Stimulated activated CD4-positive, alpha-beta T cell treated with anti-CD3 and anti-CD28 coated beads, Interleukin-2, amount 100 ng/mL, for 24 hours (primary cell): Measurements from ENCODE around the gene STX8.
"Not testable (repeated sequence)": the region's sequence is repeated elsewhere in the genome, so short reads cannot be mapped to it uniquely, and the experiment has no call there.

Source experiments
- DNase-seq, 2 donors: peaks; one replicate each; pipeline ENCODE4 v3.0.0-alpha.2; 2020

Gene STX8

DNA sequence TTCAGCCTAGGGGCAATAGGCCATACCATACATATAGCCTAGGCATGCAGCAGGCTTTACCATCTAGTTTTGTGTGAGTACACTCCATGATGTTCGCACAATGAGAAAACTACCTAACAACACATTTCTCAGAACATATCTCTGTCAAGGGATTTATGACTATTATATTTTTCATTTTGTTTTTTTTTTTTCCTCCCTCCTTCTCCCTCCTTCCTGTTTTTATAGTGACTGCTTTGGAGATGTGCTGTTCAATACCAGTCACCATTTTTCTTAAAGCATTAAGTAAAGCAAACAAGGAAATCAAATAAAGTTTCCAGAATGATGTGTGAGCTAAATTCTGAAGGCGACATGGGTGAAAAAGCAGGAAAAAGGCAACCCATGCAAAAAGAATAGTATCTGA lies 194.6 kb downstream of the STX8 start:
- DNase-seq: no peak

- no peak for DNase-seq
Measured at GRCh38 chr17:9380361-9380760, 195.3 kb downstream of the STX8 start.

DNA sequence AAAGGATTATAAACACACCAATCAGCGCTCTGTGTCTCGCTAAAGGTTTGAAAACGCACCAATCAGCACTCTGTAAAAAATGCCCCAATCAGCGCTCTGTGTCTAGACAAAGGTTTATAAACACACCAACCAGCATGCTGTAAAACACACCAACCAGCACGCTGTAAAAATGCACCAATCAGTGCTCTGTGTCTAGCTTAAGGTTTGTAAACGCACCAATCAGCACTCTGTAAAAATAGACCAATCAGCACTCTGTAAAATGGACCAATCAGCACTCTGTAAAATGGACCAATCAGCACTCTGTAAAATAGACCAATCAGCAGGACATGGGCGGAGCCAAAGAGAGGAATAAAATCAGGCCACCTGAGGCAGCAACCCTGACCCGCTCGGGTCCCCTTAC lies 199.4 kb downstream of the STX8 start:
- not testable (repeated sequence) for DNase-seq

DNA sequence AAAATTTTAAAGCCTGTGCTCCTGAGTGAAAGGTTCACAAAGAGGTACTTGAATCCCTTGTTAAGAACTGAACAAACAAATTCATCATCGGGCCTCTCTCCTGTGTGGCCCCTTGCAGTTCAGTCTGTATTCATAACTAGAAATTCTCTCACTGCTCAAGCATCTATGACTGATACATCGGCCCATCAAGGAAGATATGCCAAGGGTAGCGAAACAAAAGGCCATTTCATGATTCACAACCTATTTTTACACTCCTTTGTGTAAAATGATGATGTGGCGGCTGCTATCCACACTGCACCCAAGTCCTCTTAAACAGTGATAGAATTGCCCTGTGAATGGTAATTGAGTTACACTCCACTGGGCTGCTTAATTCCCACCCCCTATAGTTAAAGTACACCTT lies 204.6 kb downstream of the STX8 start:
- no peak for DNase-seq

DNA sequence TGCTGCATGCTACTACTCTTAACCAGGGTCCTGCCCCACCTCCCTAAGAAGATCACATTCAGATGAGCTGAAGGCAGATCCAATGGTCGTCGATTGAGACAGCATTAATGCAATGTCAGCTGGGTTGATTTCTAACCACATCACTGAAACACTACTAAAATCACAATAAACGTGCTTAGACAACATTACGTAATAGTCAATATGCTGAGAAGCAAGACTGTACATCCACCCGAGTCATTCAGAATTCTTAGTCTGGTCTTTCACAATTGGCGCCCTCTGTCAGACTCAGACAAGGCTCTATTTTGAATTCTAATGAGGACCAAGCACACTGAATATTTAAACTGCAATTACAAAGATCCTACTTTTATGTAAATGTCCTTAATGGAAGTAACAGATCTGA lies 205.2 kb downstream of the STX8 start:
- DNase-seq: no peak

DNA sequence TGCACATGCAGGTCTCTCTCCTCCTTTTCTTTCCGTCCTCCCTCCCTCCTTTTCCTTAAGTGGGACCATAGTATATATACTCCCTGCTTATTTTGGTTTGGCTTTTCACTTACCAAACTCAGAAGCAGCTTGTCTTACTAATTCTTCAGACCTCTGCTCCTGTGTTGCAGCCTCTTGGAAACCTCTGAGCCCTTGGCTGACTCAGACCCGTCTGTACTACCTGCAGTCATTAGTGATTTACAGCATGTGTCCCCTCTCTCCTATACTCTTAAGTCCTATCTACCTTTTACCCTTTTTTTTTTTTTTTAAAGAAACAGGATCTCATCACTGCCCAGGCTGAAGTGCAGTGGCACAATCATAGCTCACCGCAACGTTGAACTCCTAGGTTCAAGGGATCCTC lies 207.0 kb downstream of the STX8 start:
- DNase-seq: no peak

- DNase-seq: no peak
Measured at GRCh38 chr17:9367156-9367555, 208.5 kb downstream of the STX8 start.

DNA sequence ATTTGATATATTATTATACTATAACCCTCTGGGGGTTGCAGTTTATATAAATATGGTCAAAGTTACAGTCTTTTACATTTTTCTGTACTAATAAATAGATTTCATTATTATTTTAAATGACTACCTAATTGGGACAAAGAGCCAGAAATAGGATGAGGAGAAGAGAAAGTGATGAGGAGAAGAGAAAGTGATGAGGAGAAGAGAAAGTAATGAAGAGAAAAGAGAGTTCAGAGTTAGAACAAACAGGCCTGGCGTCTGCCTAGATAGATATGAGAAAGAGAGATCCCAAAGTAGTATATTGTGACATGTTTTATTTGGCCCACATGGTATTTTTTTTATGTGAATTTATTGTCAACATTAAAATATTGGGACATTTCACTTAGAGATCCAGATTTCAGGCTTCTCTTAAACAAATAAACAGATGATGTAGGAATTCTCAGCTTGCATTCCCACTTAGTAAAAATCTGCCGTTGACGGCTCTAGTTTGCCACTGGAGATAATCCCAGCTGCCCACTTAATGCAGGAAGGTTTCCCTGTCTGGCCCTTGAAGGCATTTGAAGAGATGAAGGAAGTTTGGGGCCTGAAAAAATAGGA lies 210.7 kb downstream of the STX8 start:
- no peak for DNase-seq

GRCh38 chr17:9363440-9364350 lies 211.9 kb downstream of the STX8 start:
- DNase-seq: no peak

DNA sequence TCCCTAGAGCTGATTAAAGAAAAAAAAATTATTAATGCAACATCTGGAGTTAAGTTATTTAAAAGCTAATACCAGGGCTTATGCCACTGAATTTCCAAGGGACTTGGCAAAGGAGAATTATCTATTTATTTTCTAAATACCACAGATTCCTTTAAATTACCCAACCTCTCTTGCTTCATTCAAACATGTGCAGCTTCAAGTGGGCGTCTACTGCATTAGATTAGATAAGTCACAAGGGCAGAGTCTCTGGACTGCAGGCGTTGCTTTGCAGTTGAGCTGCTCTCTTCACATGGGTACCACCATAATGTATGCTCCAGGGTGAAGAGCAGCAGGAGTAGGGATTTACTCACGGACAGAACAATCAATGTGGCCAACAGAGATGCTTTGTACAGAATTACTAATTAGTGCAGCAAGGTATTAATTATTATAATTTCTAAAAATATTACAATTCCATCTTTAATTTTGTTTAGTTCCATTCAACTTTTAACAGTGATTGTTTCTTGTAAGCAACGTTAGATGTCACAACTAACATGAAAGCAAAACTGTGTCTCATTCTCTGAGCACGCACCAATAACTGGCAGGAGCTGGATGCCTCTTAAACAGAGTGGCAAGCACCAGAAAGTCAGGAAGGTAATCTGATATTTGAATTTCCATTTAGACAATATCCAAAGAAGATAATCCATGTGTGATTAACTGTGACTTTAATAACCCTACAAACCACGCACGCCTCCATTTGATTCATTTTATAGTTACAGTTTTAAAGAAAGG lies 214.2 kb downstream of the STX8 start:
- no peak for DNase-seq

DNA sequence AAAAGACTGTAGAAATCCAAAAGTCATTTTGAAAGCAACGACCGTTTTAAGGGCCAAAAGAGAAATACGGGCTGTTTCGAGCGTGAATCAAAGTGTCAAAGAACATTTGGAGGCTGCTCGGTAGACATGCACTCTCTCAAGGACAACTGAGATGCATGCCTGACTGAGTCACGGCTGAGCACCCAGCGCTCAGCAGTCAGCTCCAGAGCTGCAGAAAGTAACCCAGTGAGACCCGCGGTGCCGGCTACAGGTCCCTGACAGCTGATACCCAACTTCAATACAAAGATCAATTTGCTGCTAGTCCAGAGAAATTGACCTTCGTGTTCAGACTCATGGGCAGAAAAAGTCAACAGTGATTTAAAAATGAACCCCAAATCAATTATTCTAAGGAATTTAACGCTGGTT lies 214.9 kb downstream of the STX8 start:
- DNase-seq: no peak

DNA sequence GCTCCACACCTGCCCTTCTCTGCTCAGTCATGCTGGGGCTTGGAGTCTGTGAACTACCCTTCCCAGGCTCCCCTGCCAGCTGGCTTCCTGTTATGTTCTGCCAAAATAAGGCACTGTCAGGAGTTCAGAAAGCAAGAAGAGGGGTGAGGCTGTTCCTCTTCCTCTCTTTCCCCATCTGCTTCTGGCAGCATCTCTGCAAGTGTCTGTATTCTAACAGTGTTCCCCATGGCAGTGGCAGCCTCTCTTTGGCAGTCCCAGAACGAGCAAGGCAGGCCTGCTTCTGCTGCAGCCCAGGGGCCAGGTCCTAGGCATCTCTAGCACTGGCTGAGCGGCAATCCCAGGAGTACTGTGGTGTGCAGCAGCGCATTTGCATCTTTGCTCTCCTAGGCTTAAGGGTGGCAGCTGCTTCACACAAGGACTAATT lies 219.1 kb downstream of the STX8 start:
- no peak for DNase-seq

DNA sequence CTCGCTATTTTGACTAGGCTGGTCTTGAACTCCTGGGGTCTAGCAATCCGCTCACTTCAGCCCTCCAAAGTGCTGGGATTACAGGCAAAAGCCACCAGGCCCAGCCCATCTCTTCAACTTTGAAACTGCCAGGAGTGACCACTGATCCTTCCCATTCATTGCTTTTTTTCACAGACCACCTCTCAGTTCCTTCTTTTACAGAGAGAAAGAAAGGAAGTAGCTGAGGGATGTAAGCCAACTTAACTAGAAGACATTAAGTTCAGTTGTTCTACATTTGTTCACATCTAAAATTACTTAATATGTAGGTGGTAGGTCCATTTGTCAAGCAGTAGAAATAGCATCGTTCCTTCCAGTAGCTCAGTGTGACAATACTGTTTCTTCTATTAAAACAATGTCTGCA lies 219.8 kb downstream of the STX8 start:
- DNase-seq: no peak

- DNase-seq: not testable (repeated sequence)
Measured at GRCh38 chr17:9355231-9355630, 220.4 kb downstream of the STX8 start.

DNA sequence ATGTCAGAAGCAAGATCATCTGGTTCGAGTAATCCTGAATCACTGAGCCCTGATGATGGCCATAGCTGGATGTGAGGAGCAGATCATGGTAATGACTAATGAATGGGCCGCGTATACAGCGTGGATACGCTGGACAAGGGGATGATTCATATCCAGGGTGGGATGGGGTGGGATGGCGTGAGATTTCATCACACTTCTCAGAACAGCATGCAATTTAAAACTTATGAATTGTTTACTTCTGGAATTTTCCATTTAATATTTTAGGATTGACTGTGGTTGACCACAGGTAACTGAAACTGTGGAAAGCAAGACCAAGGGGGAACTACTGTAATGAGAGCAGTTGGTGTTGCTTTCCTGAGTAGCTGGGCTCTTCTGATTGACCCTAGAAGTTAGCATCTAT lies 225.5 kb downstream of the STX8 start:
- no peak for DNase-seq

DNA sequence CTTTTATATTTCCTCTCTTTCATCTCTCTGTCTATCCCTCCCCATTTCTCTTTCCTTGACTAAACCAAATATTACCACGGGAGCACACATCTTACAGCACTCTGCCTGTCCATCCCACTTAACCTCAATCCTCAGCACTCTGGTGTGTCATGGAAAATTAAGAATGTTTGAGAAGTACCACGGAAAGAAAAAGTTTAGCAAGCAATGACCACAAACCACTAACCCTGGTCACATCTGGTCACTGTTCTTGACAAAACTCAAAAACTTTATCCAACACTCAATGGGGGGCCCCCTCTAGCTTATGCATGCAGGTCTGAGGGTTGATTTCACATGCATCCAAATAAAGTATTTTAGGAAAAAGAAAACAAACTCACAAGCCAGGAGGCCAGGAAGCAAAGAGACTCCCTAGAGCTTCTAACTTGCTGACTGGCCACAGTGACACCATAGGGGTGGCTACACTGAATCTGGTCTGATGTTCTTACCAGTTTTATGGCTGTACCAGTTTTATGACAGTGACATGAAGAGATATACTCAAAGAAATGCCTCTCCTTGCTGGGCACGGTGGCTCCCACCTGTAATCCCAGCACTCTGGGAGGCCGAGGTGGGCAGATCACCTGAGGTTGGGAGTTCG lies 229.2 kb downstream of the STX8 start:
- no peak for DNase-seq

GRCh38 chr17:9343516-9343915 lies 232.1 kb downstream of the STX8 start:
- DNase-seq: no peak

GRCh38 chr17:9342225-9342624 lies 233.4 kb downstream of the STX8 start:
- DNase-seq: no peak

DNA sequence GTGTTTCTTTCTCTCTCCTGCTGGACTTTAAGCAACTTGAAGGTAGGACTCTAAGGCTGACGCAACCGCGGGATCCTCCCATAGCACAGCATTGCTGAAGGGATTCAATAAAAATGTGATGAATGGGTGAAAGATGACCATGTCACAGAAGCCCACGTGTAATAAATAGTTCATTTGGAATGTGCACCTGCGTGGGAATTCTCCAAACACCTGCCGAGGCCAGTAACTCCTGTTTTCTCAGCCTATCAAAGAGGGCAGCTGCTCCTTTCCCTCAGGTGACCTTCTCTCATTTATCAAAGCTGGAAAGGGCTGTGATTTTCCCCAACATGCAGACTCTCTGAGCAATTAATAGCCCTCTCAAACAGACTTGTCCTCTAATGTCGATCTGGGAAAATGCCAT lies 235.7 kb downstream of the STX8 start:
- no peak for DNase-seq

GRCh38 chr17:9339482-9339881 lies 236.1 kb downstream of the STX8 start:
- not testable (repeated sequence) for DNase-seq

GRCh38 chr17:9336817-9337216 lies 238.8 kb downstream of the STX8 start:
- DNase-seq: no peak

- DNase-seq: no peak
Measured at GRCh38 chr17:9334536-9335446, 240.8 kb downstream of the STX8 start.
